GM21515 (cell line): ENCODE measurements around the gene NUP153.
"Not testable (repeated sequence)": the region's sequence is repeated elsewhere in the genome, so short reads cannot be mapped to it uniquely, and the experiment has no call there.

Experiments used
- ATAC-seq: cut with Tn5 transposase; IDR thresholded peaks from one replicate; pipeline ENCODE4 v1.9.1; 2021; ENCODE audit not compliant: unreplicated experiment

NUP153 gene

GRCh38 chr6:17714879-17715851 lies 8.4 kb upstream of the NUP153 start:
- no peak for ATAC-seq

- ATAC-seq: no peak
Measured at GRCh38 chr6:17714177-17714576, 7.5 kb upstream of the NUP153 start.

GRCh38 chr6:17712576-17712975 lies 5.9 kb upstream of the NUP153 start:
- no peak for ATAC-seq

GRCh38 chr6:17710331-17710730 lies 3.6 kb upstream of the NUP153 start:
- no peak for ATAC-seq

- no peak for ATAC-seq
Measured at GRCh38 chr6:17709476-17709875, 2.8 kb upstream of the NUP153 start.

GRCh38 chr6:17708035-17708434 lies 1.3 kb upstream of the NUP153 start:
- ATAC-seq: not testable (repeated sequence)

- no peak for ATAC-seq
Measured at GRCh38 chr6:17707371-17707651, 586 bp upstream of the NUP153 start.

GRCh38 chr6:17705778-17706579 lies 746 bp downstream of the NUP153 start:
- peak; percentile 64 for ATAC-seq

GRCh38 chr6:17705428-17705777 lies 1.3 kb downstream of the NUP153 start:
- ATAC-seq: peak; percentile 4

GRCh38 chr6:17703256-17703694 lies 3.5 kb downstream of the NUP153 start:
- ATAC-seq: no peak

GRCh38 chr6:17700421-17701416 lies 6.0 kb downstream of the NUP153 start:
- ATAC-seq: no peak

- ATAC-seq: no peak
Measured at GRCh38 chr6:17691925-17692538, 14.7 kb downstream of the NUP153 start.

GRCh38 chr6:17688481-17688880 lies 18.2 kb downstream of the NUP153 start:
- no peak for ATAC-seq

- no peak for ATAC-seq
Measured at GRCh38 chr6:17687136-17687535, 19.6 kb downstream of the NUP153 start.

- ATAC-seq: no peak
Measured at GRCh38 chr6:17684134-17684533, 22.6 kb downstream of the NUP153 start.

GRCh38 chr6:17683428-17683827 lies 23.3 kb downstream of the NUP153 start:
- no peak for ATAC-seq

- no peak for ATAC-seq
Measured at GRCh38 chr6:17679726-17680125, 27.0 kb downstream of the NUP153 start.

GRCh38 chr6:17677602-17678001 lies 29.1 kb downstream of the NUP153 start:
- ATAC-seq: no peak

GRCh38 chr6:17673543-17674254 lies 33.0 kb downstream of the NUP153 start:
- ATAC-seq: no peak
